Keratinocyte (primary cell): ENCODE measurements around the gene TUBGCP3. TPM values are rescaled to one million over a fixed set of nuclear protein-coding genes. Genes with fewer than 3 reads are reported as not detected.

Experiments used
- DNase-seq: peaks from one replicate; pipeline ENCODE4 v3.0.0-alpha.2; 2011; ENCODE audit warnings: low read depth, missing footprints, low spot score
- FAIRE-seq: peaks from 2 replicates; lab custom pipeline; 2011; peaks lifted over from hg19 to GRCh38; lab: Jason Lieb, UNC
- H2AFZ ChIP-seq: 2 replicates; pipeline ENCODE4 v1.6.0; 2012; ENCODE audit warnings: low read length, control low read depth, inconsistent platforms; ENCODE audit not compliant: control insufficient read depth
- H3K27ac ChIP-seq: 2 replicates; pipeline ENCODE4 v1.5.1; 2011; ENCODE audit warnings: low read length; ENCODE audit not compliant: control insufficient read depth, insufficient read depth
- H3K27me3 ChIP-seq: 3 replicates; pipeline ENCODE4 v1.6.0; 2011; ENCODE audit warnings: low read length; ENCODE audit not compliant: control insufficient read depth, insufficient read depth; ENCODE audit errors: extremely low read depth
- H3K36me3 ChIP-seq, 2 experiments: 2 replicates in 1 of 2; 3 replicates in 1 of 2; pipeline ENCODE4 v1.5.1; 2011; ENCODE audit warnings: low read length in 2 of 2, mild to moderate bottlenecking in 1 of 2; ENCODE audit not compliant: control insufficient read depth in 2 of 2, insufficient read depth in 2 of 2; ENCODE audit errors: extremely low read depth in 1 of 2
- H3K4me1 ChIP-seq: 3 replicates; pipeline ENCODE4 v1.5.1; 2011; ENCODE audit warnings: low read length; ENCODE audit not compliant: control insufficient read depth, insufficient read depth; ENCODE audit errors: extremely low read depth
- H3K4me2 ChIP-seq: 3 replicates; pipeline ENCODE4 v1.6.0; 2011; ENCODE audit warnings: low read depth, low read length; ENCODE audit not compliant: control insufficient read depth, insufficient read depth; ENCODE audit errors: extremely low read depth
- H3K4me3 ChIP-seq, 3 experiments: fragments of 200-600 bp in 1 of 3; sonication (generic) in 1 of 3; 2 replicates in 2 of 3; 3 replicates in 1 of 3; pipeline ENCODE4 v1.5.1; 2011 to 2016; ENCODE audit warnings: low read length in 3 of 3, mild to moderate bottlenecking in 3 of 3, control low read depth in 2 of 3, inconsistent platforms in 1 of 3, low read depth in 1 of 3, mixed read lengths in 1 of 3, mixed run types in 1 of 3, moderate library complexity in 1 of 3; ENCODE audit not compliant: control insufficient read depth in 2 of 3, insufficient read depth in 2 of 3; ENCODE audit errors: extremely low read depth in 1 of 3
- H3K79me2 ChIP-seq: 2 replicates; pipeline ENCODE4 v1.6.0; 2012; ENCODE audit warnings: low read length; ENCODE audit not compliant: control insufficient read depth, insufficient read depth
- H3K9ac ChIP-seq: 3 replicates; pipeline ENCODE4 v1.6.0; 2011; ENCODE audit warnings: low read length; ENCODE audit not compliant: control insufficient read depth, insufficient read depth; ENCODE audit errors: extremely low read depth
- H3K9me1 ChIP-seq: 3 replicates; pipeline ENCODE4 v1.6.0; 2011; ENCODE audit warnings: low read length; ENCODE audit not compliant: control insufficient read depth, insufficient read depth; ENCODE audit errors: extremely low read depth
- H3K9me3 ChIP-seq: 2 replicates; pipeline ENCODE4 v1.5.1; 2012; ENCODE audit warnings: low read depth, low read length; ENCODE audit not compliant: control insufficient read depth
- H4K20me1 ChIP-seq: 3 replicates; pipeline ENCODE4 v1.6.0; 2011; ENCODE audit warnings: low read length; ENCODE audit not compliant: control insufficient read depth, insufficient read depth; ENCODE audit errors: extremely low read depth
- EZH2 ChIP-seq: IDR thresholded peaks from one replicate; pipeline ENCODE4 v1.6.1; 2012; ENCODE audit warnings: inconsistent platforms, mild to moderate bottlenecking, low read length, moderate library complexity
- dilution Hi-C: fragments of 300-500 bp; cut with MboI; formaldehyde crosslinking; loops from one replicate; pipeline ENCODE4 v1.7.0; 2020; ENCODE audit warnings: low sequenced_read_pairs; ENCODE audit not compliant: extremely low pct_ligation_motif_present
- polyA plus RNA-seq, 5 experiments: library from polyadenylated mRNA; depleted of rRNA in 3 of 5; stranded (reverse) in 3 of 5; stranded (forward) in 1 of 5; unstranded in 1 of 5; fragments of >200 nt; gene quantifications; 1 replicate in 1 of 5; 2 replicates in 3 of 5; 3 replicates in 1 of 5; pipeline versions ENCODE4 v1.2.1 to v1.2.3, GENCODE V29; 2011 to 2012; ENCODE audit warnings: missing spikeins in 2 of 5, low read depth in 1 of 5, low replicate concordance in 1 of 5
- TF ChIP-seq, protein P1 (sequence below), 3 experiments: IDR thresholded peaks in 1 of 3; conservative IDR thresholded peaks in 1 of 3; optimal IDR thresholded peaks in 1 of 3; 2 replicates in 2 of 3; 3 replicates in 1 of 3; pipeline versions ENCODE3 to v1.5.1; 2011; ENCODE audit warnings: low read length in 3 of 3, mild to moderate bottlenecking in 3 of 3, moderate library complexity in 2 of 3, control low read depth in 1 of 3, inconsistent platforms in 1 of 3; ENCODE audit not compliant: insufficient read depth in 2 of 3; ENCODE audit errors: extremely low read depth in 1 of 3

Gene TUBGCP3
- polyA plus RNA-seq, 1 donor (not counting 4 experiments of a cell fraction or from before 2014, with no cell fraction given) = 14.0 TPM

DNA sequence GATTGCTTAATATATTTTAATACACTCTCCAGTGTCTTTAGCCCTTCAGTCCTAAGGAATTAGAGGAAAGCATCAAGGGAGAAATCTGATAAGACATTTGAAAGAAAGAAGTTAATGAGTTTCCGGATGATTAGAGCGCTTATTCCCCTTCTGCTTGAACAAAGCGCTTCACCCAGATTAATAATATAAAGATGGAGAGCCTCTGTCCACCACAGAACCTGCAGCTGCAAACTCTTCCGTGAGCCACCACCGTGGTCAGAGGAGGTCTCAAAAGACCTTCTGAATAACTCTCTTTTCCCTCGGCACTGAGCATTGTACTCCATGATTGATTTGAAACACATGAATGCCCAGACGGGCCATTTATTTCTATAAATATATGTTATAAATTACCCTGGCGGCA is 14.2 kb upstream of the TUBGCP3 start:
- no peak overlapping the region for H2AFZ ChIP-seq

DNA sequence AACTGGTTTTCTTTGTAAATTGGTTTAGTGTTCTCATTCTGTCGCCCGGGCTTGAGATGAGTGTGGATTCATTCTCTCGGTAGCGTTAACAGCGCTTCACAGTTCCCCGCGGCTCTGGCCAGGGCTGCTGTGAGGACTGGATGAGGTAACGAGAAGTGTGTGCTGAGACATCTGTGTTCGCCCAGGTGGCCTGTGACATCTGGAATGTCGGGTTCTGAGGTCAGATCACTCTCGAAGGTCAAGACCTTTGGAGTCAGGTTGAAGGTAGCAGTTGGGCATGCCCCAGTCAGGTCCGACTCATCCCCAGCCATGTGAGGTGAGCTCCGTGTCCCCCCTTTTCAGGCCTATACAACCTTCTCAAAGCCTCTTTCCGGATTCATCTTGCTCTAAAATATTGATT is 13.4 kb upstream of the TUBGCP3 start:
- no peaks in the 10 kb centered on the region for H3K4me1 ChIP-seq
- FAIRE-seq (no peak), DNase-seq (no peak)
- H3K9me3 ChIP-seq = no peaks in the 10 kb centered on the region
- no peak overlapping the region for H3K4me2 ChIP-seq
- dilution Hi-C loops = no loop called here
- no peaks in the 10 kb centered on the region for H4K20me1 ChIP-seq
- H3K79me2 ChIP-seq = no peaks in the 10 kb centered on the region
- no peaks in the 10 kb centered on the region for H3K36me3 ChIP-seq
- H3K9ac ChIP-seq = no peak overlapping the region
- H3K27me3 ChIP-seq = no peaks in the 10 kb centered on the region
- H2AFZ ChIP-seq = no peak overlapping the region
- H3K9me1 ChIP-seq = no peaks in the 10 kb centered on the region
- TF ChIP-seq, protein P1, sequence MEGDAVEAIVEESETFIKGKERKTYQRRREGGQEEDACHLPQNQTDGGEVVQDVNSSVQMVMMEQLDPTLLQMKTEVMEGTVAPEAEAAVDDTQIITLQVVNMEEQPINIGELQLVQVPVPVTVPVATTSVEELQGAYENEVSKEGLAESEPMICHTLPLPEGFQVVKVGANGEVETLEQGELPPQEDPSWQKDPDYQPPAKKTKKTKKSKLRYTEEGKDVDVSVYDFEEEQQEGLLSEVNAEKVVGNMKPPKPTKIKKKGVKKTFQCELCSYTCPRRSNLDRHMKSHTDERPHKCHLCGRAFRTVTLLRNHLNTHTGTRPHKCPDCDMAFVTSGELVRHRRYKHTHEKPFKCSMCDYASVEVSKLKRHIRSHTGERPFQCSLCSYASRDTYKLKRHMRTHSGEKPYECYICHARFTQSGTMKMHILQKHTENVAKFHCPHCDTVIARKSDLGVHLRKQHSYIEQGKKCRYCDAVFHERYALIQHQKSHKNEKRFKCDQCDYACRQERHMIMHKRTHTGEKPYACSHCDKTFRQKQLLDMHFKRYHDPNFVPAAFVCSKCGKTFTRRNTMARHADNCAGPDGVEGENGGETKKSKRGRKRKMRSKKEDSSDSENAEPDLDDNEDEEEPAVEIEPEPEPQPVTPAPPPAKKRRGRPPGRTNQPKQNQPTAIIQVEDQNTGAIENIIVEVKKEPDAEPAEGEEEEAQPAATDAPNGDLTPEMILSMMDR (optimal IDR thresholded peaks at IDR 0.05 in 1 of 3, IDR thresholded peaks at IDR 0.05 in 1 of 3, conservative IDR thresholded peaks at IDR 0.05 in 1 of 3; ENCODE audit: extremely low read depth in 1 of 3, insufficient read depth in 2 of 3, low read length in 3 of 3) = no peak
- no peak for TF ChIP-seq EZH2
- H3K4me3 ChIP-seq = no peak overlapping the region
- no peak overlapping the region for H3K27ac ChIP-seq

More for the DNA sequence above, 14.2 kb upstream of the TUBGCP3 start:
- no peak for FAIRE-seq
- dilution Hi-C loops = no loop called here
- Histone ChIP-seq H3K27me3 (no peaks in the 10 kb centered on the region), H3K9me1 (no peaks in the 10 kb centered on the region), H3K9me3 (no peaks in the 10 kb centered on the region), H3K9ac (no peak overlapping the region), H3K4me3 (no peak overlapping the region), H3K36me3 (no peaks in the 10 kb centered on the region), H3K4me2 (no peak overlapping the region), H4K20me1 (no peaks in the 10 kb centered on the region), H3K27ac (no peak overlapping the region), H3K4me1 (no peaks in the 10 kb centered on the region), H3K79me2 (no peaks in the 10 kb centered on the region)
- TF ChIP-seq, protein P1 (optimal IDR thresholded peaks at IDR 0.05 in 1 of 3, IDR thresholded peaks at IDR 0.05 in 1 of 3, conservative IDR thresholded peaks at IDR 0.05 in 1 of 3; ENCODE audit: extremely low read depth in 1 of 3, insufficient read depth in 2 of 3, low read length in 3 of 3) = no peak
- TF ChIP-seq EZH2 = no peak
- no peak for DNase-seq
